OCI-LY3 (cell line): ENCODE measurements around the gene UNC5C.

Experiments
- CTCF ChIP-seq: fragments of 200-600, 300-600 bp; sonication (generic); IDR thresholded peaks from 2 replicates; pipeline ENCODE4 v1.5.1; 2014; ENCODE audit warnings: antibody characterized with exemption, low read length, low read depth
- EZH2phosphoT487 ChIP-seq: fragments of 200-600 bp; shearing (Covaris generic); IDR thresholded peaks from 2 replicates; pipeline ENCODE4 v1.6.1; 2018; ENCODE audit warnings: antibody characterized with exemption, mixed run types, low read depth

- TF ChIP-seq CTCF (no peak), EZH2phosphoT487 (no peak)
Observed at GRCh38 chr4:95318044-95318443, 230.7 kb downstream of the UNC5C start.
